HG03460 (cell line): ENCODE data around the gene FBXL15.

Experiments
- ATAC-seq: cut with Tn5 transposase; IDR thresholded peaks from one replicate; pipeline ENCODE4 v1.9.1; 2021; ENCODE audit not compliant: unreplicated experiment

Gene FBXL15

DNA sequence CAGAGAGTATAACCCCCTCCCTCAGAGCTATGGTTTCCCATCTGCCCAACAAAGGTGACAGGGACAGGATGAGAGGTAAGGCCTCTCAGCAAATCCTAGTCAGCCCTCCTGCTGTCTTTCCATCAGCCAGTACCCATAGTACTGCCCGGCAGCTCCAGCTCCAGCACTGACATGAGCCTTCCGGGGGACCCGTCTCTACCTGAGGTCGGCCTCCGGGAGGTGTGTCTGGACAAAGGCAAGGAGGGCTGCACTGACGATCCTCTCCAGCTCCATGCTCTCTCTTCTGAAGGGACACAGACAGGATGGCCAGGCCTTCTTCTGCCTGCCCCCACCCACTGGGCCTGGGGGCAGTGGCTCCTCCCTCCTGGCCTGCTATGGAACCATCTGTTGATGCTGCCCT is 4.3 kb downstream of the FBXL15 start:
- ATAC-seq, result no peak

DNA sequence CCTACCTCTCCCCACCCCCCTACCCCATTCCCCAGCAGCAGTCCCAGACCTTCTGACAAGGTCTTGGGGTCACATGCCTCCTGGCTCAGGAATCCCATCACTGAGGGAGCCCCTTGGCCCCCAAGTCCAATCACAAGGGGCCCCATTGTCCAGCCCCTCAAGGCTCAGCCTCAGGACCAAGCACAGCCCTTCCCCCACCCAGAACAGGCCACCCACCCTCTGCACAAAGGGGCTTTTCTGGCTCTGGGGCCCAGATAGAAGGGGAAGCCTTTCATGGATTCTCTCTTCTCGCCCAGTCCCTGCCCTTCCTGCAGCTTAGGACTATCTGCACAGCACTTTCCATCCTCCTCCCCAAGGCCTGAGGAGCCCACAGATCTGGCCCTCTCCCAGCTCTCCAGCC is 4.8 kb downstream of the FBXL15 start:
- ATAC-seq, result no peak

DNA sequence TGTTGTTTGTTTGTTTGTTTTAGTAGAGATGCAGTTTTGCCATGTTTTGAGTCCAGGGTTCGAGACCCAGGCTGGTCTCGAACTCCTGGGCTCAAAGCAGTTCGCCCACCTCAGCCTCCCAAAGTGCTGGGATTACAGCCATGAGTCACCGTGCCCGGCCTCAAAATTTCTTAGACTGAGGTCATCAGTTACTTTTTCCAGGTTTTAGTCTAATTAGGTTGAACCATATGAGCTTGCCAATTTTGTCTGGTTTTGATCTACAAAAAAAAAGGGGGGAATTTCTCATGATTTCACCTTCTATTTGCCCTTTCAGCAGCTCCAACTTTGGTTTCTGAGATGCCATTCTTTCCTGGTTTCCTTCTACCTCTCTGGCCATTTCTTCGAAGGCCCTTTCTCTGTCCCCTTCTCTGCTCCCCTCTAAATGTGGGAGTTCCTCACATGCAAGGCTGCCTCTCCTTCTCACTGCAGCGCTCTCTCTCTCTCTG is 6.2 kb downstream of the FBXL15 start:
- no peak for ATAC-seq

GRCh38 chr10:102429468-102429867 is 8.8 kb downstream of the FBXL15 start:
- ATAC-seq, result no peak

DNA sequence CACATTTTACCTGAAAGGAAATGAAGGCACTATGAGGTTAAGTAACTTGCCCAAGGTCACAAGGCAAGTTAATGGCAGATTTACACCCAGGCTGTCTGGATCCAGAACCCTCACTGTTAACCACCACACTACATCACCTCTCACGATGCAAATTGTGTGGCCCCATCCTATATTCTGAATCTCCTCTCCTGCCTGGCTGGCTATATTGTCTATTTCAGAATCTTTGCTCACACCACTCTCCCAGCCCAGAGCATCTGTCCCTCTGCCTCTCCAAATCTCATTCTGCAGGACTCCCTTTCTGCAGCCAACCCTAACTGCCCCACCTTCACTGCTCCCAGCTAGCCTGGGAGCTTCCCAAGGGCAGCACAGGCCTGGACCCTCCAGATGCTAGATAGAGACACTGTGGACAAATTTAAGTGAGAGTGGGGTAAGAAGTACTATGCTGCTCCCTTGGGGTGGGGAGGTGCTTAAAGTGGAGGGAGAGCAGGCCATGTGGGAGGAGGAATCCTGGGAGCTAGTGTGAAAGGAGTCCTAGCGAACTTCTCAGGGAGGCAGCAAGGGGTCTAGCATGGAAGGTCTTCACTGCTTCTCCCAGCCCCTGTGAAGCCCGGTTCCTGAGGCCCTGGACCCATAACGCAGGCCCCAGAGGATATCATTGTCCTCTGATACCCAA is 11.0 kb downstream of the FBXL15 start:
- ATAC-seq, result no peak

GRCh38 chr10:102432162-102432950 is 11.7 kb downstream of the FBXL15 start, which contains the start of gene CUEDC2:
Gene CUEDC2 (minus strand): TSS chr10:102432574. CDS start chr10:102425188, 7,386 bp downstream.
- ATAC-seq, result peak; percentile 81

- no peak for ATAC-seq
Observed at GRCh38 chr10:102433619-102434046, 13.0 kb downstream of the FBXL15 start.

DNA sequence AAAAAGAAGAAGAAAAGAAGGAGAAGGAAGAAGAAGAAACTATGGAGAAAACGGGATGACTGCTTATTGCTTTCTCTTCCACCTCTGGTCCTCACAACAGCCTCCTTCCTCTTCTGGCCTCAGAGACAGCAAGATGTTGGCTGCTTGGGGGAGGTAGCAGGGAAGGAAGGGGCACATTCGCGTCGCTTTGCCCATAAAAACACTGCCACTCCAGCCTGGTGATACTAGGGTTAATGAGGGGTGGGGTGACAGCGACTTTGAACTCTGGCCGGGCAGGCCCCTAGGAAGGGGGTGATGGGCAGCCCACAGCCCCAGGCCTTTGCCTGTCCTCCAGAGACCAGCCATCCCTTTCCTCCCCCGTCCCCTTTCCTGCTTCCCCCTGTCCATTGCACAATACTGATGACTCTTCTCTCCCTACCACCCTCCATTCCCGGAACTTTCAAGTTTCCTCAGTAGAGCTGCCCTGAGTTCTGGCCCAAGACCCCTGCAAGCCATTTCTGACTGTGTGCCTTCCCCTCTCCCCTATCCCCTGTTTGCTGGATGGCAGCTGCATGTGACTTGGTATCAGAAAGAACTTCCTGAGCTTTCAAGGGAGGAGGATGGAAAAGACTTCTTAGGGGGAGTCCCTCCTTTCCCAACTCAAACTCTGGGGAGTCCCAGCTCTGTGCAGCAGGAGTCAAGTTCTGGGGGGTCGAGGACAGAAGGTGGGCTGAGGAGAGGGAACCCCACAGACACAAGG is 13.9 kb downstream of the FBXL15 start:
- no peak for ATAC-seq

DNA sequence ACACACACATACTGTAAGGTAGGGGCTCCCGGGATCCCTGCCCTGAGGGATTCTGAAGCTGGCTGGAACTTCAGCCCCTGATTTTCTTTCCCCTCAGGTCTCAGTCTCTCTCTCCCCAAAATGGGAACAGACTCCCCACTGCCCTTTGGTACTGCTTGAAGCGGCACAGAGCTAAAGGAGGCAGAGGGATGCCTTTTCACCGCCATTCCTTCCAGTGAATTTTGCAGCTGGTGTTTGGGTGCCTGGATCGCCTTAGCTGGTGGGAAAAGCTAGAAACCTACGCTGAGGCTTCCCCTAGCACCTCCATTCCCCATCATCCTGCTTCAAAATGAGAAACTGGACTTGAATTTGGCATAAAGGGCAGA is 14.5 kb downstream of the FBXL15 start:
- ATAC-seq, result no peak

- no peak for ATAC-seq
Observed at GRCh38 chr10:102435529-102436233, 15.0 kb downstream of the FBXL15 start.

DNA sequence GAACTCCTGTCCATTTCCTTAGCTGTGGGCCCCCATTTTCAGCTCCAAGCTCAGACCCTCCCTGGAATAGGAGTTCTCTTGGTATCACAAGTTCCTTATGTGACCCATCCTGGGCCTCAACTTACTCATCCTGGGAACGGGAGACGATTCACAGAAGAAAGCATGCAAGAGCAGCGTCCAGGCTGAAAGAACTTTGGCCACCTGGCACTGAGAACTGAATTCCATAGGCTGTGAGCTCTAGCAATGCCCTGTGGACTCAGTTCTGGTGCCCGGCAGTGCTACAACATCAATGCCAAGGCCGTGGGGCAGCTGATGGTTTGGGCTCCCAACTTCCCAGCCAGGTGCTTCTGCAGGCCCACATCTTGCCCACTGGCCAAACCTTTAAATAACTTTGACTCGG is 15.7 kb downstream of the FBXL15 start:
- no peak for ATAC-seq

DNA sequence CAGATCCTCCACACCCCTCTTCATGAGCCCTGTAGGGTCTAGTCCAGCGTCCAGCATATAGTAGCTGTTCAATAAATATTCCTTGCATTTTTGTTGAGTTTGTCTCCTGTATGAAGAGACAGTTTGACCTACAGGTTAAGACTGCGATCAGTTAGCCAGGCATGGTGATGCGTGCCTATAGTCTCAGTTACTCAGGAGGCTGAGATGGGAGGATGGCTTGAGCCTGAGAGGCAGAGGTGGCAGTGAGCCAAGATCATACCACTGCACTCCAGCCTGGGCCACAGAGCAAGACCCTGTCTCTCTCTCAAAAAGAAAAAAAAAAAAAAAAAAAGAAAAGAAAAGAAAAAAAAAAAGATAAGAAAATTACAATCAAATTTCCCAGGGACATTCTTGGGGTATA is 16.9 kb downstream of the FBXL15 start:
- no peak for ATAC-seq

DNA sequence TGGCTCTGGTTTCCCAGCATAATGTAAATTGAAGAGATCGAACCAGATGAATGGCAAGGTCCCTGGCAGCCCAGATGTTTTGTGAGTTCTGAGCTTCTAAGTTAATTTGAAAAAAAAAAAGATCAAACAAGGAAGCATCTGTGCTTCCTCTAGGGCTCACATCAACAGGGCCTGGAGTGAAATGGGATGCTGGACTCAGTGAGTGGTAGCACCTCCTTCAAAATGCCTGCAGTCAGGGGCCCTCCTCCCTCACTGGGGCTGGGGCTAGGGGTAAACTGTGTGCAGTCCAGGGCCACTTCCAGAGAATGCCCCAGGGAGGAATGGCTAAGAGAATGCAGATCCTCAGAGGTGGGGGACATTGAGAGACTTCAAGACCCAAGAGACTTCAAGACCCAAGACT is 17.7 kb downstream of the FBXL15 start:
- ATAC-seq, result no peak

DNA sequence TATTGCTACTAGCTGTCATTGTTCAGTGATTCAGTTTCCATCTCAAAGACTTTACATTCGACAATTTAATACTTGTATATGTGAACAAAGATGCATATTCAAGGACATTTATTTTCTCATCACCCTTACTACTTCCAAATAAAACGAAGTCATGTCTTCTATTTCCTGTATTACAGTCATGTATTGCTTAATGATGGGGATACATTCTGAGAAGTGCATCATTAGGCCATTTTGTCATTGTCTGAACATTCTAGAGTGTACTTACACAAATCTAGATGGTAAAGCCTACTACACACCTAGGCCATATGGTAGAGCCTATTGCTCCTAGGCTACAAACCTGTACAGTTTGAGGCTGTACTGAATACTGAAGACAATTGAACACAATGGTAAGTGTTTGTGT is 24.2 kb downstream of the FBXL15 start:
- ATAC-seq, result no peak

- ATAC-seq, result no peak
Observed at GRCh38 chr10:102449321-102450123, 28.9 kb downstream of the FBXL15 start.

DNA sequence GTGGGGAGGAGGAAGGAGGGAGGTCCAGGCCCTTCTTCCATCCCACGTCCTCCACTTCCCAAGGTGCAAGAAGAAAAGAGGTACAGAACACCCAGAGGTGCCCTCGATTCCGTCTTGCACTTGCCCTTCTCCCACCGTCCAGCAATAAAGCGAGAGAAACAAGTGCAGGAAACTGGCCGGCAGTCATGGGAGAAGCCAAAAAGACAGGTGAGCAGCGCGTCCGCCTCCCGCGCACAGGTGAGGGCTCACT is 29.4 kb downstream of the FBXL15 start:
- no peak for ATAC-seq

GRCh38 chr10:102450374-102451104 is 29.9 kb downstream of the FBXL15 start:
- peak; percentile 75 for ATAC-seq

- no peak for ATAC-seq
Observed at GRCh38 chr10:102451105-102451969, 30.7 kb downstream of the FBXL15 start, which contains the start of gene C10orf95. Gene C10orf95 (minus strand): TSS chr10:102451543. CDS start chr10:102451093, 450 bp downstream.
